Right lobe of liver (tissue), 4 donors: ENCODE data around the gene TPST2.

Experiments used
- CTCF ChIP-seq, 4 donors: fragments of 200-600 bp in 3 of 4; fragments of 450-650 bp in 1 of 4; IDR thresholded peaks; one replicate each; pipeline versions ENCODE4 v1.5.1 to v1.8.0; 2016 to 2022; ENCODE audit warnings: antibody characterized with exemption in 4 of 4, mild to moderate bottlenecking in 2 of 4
- POLR2A ChIP-seq: fragments of 450-650 bp; IDR thresholded peaks from one replicate; pipeline ENCODE4 v1.6.1; 2017; ENCODE audit warnings: antibody characterized with exemption, mild to moderate bottlenecking
- donor health status: DM: no; HTN: no; CAD: no.
- donor health status: DM: no; HTN: no; CAD: no.
- donor health status: DM: no; HTN: yes; CAD: no.

GRCh38 chr22:26589845-26590736, at the start of gene TPST2:
- TF ChIP-seq CTCF (IDR thresholded peaks at IDR 0.05) (peak in 1 of 4 donors; percentile 11), POLR2A (peak; percentile 89)
